ENCODE results near the gene DNAJC3. TPM values are rescaled to one million over a fixed set of nuclear protein-coding genes. Genes with fewer than 3 reads are reported as not detected.

The DNAJC3 gene
- total and polyA plus RNA-seq, 9 of the 15 experiments (the other 6 are each of a cell fraction or from before 2014, with no cell fraction given): 7.8 to 21.8 (median 10.4) TPM

GRCh38 chr13:95793018-95793555 lies 116.1 kb downstream of the DNAJC3 start:
- 89% methylated on average over 3 of the region's 3 CpGs for WGBS (ENCODE audit: insufficient coverage, low coverage, missing lambda C conversion rate)
- in situ Hi-C loops (cut with MboI): no loop called here
- ChIA-PET CTCF (ENCODE audit: low intra/inter-chr PET ratio) (no interaction called here), POLR2A (no interaction called here)
- Histone ChIP-seq H3K36me3 (ENCODE audit: control insufficient read depth, insufficient read depth, low read length) (peaks cover 43% of the 10 kb centered on the region; the same call in 2 of the 3 replicates), H3K4me2 (ENCODE audit: insufficient read depth, low read length) (no peak overlapping the region), H3K4me3 (no peak overlapping the region), H3K4me1 (replicated peaks in 1 of 2; ENCODE audit: control insufficient read depth in 2 of 2, insufficient read depth in 2 of 2, low read length in 2 of 2) (no peaks in the 10 kb centered on the region), H3K9me3 (replicated peaks; ENCODE audit: control insufficient read depth, insufficient read depth, low read depth, low read length) (no peaks in the 10 kb centered on the region), H3K27me3 (ENCODE audit: control insufficient read depth in 2 of 2, insufficient read depth in 2 of 2, low read length in 2 of 2) (no peaks in the 10 kb centered on the region), H3K9ac (ENCODE audit: insufficient read depth in 1 of 2, low read depth in 2 of 2, low read length in 2 of 2) (no peak overlapping the region), H3K27ac (ENCODE audit: extremely low read depth, low read depth, low read length) (no peak overlapping the region), H4K20me1 (replicated peaks; ENCODE audit: control insufficient read depth, insufficient read depth, low read length) (no peaks in the 10 kb centered on the region), H2AFZ (ENCODE audit: low read depth, low read length) (no peak overlapping the region), H3K79me2 (ENCODE audit: control insufficient read depth, insufficient read depth, low read length) (no peaks in the 10 kb centered on the region), H3K9me1 (ENCODE audit: control insufficient read depth, insufficient read depth, low read length) (no peaks in the 10 kb centered on the region)
- TF ChIP-seq ZNF764 (CRISPR knock-in tag; IDR thresholded peaks at IDR 0.05; ENCODE audit: low read depth) (no peak), MYNN (IDR thresholded peaks at IDR 0.05) (no peak), MYNN (CRISPR knock-in tag; IDR thresholded peaks at IDR 0.05) (no peak)
- no TSS peak for BruUV-seq (replicated peaks)
- FAIRE-seq: no peak
- ATAC-seq: no peak
- intact Hi-C loops (cut with micrococcal nuclease): no loop called here
- no peak for DNase-seq (ENCODE audit: extremely low read depth in 1 of 4, low spot score in 3 of 4)

GRCh38 chr13:95793781-95794180 lies 116.8 kb downstream of the DNAJC3 start:
- Histone ChIP-seq H3K27me3 (ENCODE audit: control insufficient read depth in 2 of 2, insufficient read depth in 2 of 2, low read length in 2 of 2) (no peaks in the 10 kb centered on the region), H3K36me3 (ENCODE audit: control insufficient read depth, insufficient read depth, low read length) (peaks cover 38% of the 10 kb centered on the region; the same call in 2 of the 3 replicates), H3K9me1 (ENCODE audit: control insufficient read depth, insufficient read depth, low read length) (no peaks in the 10 kb centered on the region), H3K27ac (ENCODE audit: extremely low read depth, low read depth, low read length) (no peak overlapping the region), H4K20me1 (replicated peaks; ENCODE audit: control insufficient read depth, insufficient read depth, low read length) (no peaks in the 10 kb centered on the region), H3K4me2 (ENCODE audit: insufficient read depth, low read length) (no peak overlapping the region), H2AFZ (ENCODE audit: low read depth, low read length) (no peak overlapping the region), H3K4me3 (no peak overlapping the region), H3K4me1 (replicated peaks in 1 of 2; ENCODE audit: control insufficient read depth in 2 of 2, insufficient read depth in 2 of 2, low read length in 2 of 2) (no peaks in the 10 kb centered on the region), H3K9me3 (replicated peaks; ENCODE audit: control insufficient read depth, insufficient read depth, low read depth, low read length) (no peaks in the 10 kb centered on the region), H3K79me2 (ENCODE audit: control insufficient read depth, insufficient read depth, low read length) (no peaks in the 10 kb centered on the region), H3K9ac (ENCODE audit: insufficient read depth in 1 of 2, low read depth in 2 of 2, low read length in 2 of 2) (no peak overlapping the region)
- ChIA-PET CTCF (ENCODE audit: low intra/inter-chr PET ratio) (no interaction called here), POLR2A (no interaction called here)
- WGBS (ENCODE audit: insufficient coverage, low coverage, missing lambda C conversion rate): 90% methylated on average over 3 of the region's 3 CpGs
- no peak for DNase-seq (ENCODE audit: extremely low read depth in 1 of 4, low spot score in 3 of 4)
- no TSS peak for BruUV-seq (replicated peaks)
- intact Hi-C loops (cut with micrococcal nuclease) (no loop called here), in situ Hi-C loops (cut with MboI) (no loop called here)
- FAIRE-seq: no peak
- ATAC-seq: no peak
- TF ChIP-seq NR1H2 (CRISPR knock-in tag; IDR thresholded peaks at IDR 0.05) (no peak), ZBTB9 (CRISPR knock-in tag; IDR thresholded peaks at IDR 0.05) (no peak), ZNF197 (CRISPR knock-in tag; IDR thresholded peaks at IDR 0.05; ENCODE audit: low read depth) (no peak), CLOCK (CRISPR knock-in tag; IDR thresholded peaks at IDR 0.05; ENCODE audit: borderline replicate concordance) (no peak), CBX3 (IDR thresholded peaks at IDR 0.05; ENCODE audit: borderline replicate concordance in 1 of 2, low read length in 2 of 2) (no peak), ZBTB1 (CRISPR knock-in tag; IDR thresholded peaks at IDR 0.05; ENCODE audit: borderline replicate concordance, low read depth) (no peak), KHSRP (IDR thresholded peaks at IDR 0.05) (no peak), HDAC8 (tag; IDR thresholded peaks at IDR 0.05) (no peak), ZNF551 (CRISPR knock-in tag; IDR thresholded peaks at IDR 0.05) (no peak), FOXJ3 (CRISPR knock-in tag; IDR thresholded peaks at IDR 0.05) (no peak), ZNF174 (CRISPR knock-in tag; IDR thresholded peaks at IDR 0.05) (no peak)

All from K562 (cell line).